ENCODE results near the gene CRX.
"Not testable (repeated sequence)": the region's sequence is repeated elsewhere in the genome, so short reads cannot be mapped to it uniquely, and the experiment has no call there.

Gene CRX

DNA sequence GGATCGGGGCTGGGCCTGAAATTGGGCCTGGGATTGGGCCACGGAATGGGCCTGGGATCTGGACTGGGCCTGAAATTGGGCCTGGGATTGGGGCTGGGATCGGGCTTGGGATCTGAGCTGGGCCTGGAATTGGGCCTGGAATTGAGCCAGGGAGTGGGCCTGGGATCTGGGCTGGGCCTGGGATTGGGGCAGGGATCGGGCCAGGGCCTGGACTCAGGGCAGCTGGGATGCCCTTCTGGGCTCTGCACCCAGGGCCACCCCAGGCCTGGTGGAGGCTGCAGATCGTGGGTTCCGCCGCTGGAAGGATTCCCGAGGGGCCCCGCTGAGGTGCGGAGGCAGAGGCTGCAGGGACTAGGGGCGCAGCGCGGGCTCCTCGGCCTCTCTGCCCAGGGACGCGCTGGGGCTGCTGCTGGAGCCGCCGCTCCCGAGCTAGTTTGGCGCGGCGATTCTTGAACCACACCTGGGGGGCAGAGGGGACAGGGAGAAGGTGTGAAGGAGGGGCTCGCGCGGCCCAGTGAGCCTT lies 19.2 kb upstream of the CRX start:
- DNase-seq = peak in 3 of 10 donors; percentile 39 to 77 (median 62)
- intact Hi-C loops (cut with DNase I) = no loop called here

DNA sequence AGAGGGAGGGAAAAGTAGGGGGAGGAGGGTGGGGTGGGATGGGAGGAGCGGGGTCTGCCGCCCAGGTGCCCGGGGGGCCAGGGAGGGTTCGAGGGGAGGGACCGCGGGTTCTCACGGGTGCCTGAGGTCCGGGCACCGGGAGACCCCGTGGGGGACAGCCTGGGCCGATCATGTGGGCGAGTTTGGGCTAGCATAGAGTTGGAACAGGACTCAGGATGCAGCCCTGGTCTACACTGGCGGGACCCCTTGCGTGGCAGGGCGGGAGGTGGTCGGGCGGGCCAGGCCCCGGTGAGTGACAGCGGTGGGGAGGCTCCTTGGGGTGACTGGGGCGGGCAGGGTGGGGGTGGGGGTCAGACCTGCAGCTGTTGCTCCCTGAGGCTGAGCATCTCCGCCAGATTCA lies 18.6 kb upstream of the CRX start:
- peak in 1 of 10 donors; percentile 4 for DNase-seq
- intact Hi-C loops (cut with DNase I) = not testable (repeated sequence)

DNA sequence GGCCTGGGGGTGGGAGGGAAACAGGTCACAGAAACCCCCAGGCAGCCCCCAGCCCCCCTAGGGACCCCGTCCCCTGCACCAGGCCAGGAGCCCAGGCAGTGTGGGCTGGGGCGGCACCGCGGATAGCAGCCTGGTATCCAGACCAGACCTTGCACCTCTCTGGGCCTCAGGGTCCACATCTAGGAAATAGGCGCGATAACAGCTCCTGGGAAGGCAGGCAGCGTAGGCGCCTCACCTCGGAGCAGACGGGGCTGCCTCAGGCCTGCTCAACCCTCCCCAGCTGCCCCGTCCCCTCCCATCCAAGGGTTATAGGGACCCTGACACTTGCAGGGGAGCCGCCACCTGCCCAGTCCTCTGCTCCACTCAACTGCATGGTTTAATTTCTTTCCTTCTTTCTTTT lies 18.1 kb upstream of the CRX start:
- intact Hi-C loops (cut with DNase I) = not testable (repeated sequence)
- peak in 2 of 10 donors; percentile 25 to 50 for DNase-seq

DNA sequence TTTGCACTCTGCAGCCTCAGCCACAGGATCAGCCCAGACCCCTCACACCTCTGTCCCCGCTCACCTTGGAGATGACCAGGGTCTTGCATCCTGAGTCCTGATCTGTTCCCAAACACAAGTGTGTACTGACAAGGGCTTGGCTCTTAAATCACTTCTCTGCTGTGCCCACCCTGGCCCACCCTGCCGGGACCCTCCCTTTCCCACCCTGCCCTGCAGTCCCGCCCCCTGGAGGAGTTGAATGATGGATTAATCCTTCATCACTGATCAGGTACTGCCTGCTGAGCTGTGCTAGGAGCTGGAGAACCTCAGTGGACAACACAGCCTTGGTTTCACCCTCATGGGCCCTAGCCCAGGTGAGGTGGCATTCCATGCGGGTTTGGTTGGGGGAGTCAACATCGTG lies 17.3 kb upstream of the CRX start, which contains the start of gene TPRX1:
TSS of gene TPRX1 (minus strand) at position 101 of the 400 bp plus-strand sequence. CDS start at position 89, 12 bp downstream.
- peak in 2 of 10 donors; percentile 19 to 29 for DNase-seq
- intact Hi-C loops (cut with DNase I) = not testable (repeated sequence)

DNA sequence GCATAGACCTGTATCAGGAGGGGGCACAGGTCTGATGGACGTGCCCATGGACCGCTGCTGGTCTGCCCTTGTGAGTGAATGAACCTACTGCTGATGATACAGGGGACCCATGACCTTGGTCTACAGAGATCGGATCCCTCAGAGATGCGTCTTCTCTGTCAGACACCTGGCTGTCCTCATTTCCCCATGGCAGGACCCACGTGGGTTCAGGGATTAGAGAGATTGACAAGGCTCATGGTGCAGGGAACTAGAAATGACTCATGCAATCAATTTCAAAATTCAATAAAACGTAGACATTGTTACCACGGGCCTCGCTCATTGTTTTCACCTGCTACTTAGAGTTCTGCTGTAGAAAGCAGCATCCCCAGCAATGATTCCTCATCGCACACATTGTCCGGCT lies 16.4 kb upstream of the CRX start:
- intact Hi-C loops (cut with DNase I) = no loop called here
- DNase-seq = peak in 2 of 10 donors; percentile 12 to 18

DNA sequence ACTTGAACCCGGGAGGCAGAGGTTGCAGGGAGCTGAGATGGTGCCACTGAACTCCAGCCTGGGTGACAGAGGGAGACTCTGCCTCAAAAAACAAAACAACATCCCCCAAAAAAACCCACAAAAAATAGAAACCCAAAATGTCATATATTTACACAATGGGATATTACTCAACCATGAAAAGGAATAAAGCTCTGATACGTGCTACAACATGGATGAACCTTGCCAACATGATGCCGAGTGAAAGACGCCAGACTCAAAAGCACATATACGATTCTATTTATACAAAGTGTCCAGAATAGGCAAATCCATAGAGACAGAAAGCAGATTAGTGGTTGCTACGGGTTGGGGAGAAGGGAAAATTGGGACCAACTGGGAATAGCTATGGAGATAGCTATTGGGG lies 15.3 kb upstream of the CRX start:
- intact Hi-C loops (cut with DNase I) = no loop called here
- no peak for DNase-seq

DNA sequence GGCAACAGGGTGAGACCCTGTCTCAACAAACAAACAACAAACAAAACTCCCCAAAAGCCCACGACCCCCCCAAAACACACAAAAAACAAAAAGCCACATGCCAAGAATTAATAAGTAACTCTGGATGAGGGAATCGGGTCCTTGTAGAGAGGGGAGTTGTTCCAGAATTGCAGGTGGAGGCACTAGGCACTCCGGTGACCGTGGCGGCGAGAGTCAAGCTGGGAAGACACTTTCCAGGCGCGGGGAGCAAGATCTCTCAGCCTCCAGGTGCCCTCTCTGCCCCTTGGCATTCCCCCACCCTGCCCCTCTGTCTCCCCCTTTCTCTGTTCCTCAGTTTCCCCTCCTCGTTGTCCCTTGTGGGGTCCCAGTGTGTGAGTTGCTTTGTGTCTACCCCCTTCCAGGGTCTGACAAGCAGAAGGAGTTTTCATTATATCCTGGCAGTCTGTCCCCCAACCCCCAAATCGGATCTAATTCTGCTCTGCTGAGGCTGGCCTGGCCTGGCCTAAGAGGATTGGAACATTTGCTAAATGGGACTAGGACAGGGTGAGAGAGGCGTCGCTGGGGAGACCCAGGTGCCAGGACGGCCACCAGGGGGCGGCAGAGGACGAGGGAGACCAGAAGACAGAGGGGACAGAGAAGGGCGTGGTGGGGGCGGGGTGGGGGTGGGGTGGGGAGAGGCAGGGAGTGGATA lies 8.3 kb upstream of the CRX start:
- DNase-seq = peak in 7 of 10 donors; percentile 38 to 88 (median 62)
- intact Hi-C loops (cut with DNase I) = loop anchor here (10.0 kb wide), 1 partner anchor 51 kb away; no protein-coding TSS in a partner anchor

DNA sequence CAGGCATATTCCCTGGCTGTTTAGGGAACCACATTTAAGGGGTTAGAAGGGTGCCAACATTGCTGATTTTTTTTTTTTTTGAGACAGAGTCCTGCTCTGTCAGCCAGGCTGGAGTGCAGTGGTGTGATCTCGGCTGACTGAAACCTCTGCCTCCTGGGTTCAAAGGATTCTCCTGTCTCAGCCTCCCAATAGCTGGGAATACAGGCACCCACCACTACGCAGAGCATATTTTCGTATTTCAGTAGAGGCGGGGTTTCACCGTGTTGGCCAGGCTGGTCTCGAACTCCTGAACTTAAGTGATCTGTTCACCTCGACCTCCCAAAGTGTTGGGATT lies 7.8 kb upstream of the CRX start:
- intact Hi-C loops (cut with DNase I) = loop anchor here (10.0 kb wide), 1 partner anchor 51 kb away; no protein-coding TSS in a partner anchor
- DNase-seq = peak in 1 of 10 donors; percentile 7

DNA sequence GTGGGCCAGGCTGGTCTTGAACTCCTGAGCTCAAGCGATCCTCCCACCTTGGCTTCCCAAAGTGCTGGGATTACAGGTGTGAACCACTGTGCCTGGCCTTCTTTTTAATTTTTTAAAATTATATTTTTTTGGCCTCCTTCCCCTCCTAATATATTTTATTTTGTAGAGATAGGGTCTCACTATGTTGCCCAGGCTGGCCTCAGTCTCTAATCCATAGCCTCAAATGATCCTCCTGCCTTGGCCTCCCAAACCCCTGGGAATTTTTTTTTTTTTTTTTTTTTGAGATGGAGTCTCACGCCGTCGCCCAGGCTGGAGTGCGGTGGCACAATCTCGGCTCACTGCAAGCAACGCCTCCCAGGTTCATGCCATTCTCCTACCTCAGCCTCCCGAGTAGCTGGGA lies 5.5 kb upstream of the CRX start:
- DNase-seq = peak in 1 of 10 donors; percentile 14
- intact Hi-C loops (cut with DNase I) = loop anchor here (10.0 kb wide), 1 partner anchor 49 kb away; no protein-coding TSS in a partner anchor

DNA sequence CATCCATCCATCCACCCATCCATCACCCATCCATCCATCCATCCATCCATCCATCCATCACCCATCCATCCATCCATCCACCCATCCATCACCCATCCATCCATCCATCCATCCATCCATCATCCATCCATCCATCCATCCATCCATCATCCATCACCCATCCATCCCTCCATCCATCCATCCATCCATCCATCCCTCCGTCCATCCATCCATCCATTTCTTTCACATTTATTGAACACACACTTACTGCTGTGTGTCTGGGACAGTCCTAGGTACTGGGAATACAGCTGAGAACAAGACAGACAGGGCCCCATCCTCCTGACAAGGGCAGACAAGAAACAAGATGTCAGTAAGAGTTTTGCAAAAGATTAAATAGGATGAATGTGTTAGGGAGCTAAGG lies 3.5 kb upstream of the CRX start:
- not testable (repeated sequence) for DNase-seq
- intact Hi-C loops (cut with DNase I) = loop anchor here (10.0 kb wide), 1 partner anchor 47 kb away; no protein-coding TSS in a partner anchor

DNA sequence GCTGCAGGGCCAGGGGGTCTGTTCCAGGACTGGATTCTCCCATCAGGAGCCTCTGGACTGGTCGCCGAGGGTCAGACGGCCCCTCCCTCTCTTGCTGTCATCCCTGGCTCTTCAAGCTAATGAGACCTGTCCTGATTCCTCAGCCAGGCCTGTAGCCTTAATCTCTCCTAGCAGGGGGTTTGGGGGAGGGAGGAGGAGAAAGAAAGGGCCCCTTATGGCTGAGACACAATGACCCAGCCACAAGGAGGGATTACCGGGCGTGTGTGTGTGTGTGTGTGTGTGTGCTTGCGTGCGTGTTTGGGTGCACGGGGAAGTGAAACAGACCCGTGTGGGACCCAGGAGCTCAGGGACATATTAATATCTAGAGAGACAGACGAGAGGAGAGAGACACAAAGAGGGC lies 1.9 kb upstream of the CRX start:
- intact Hi-C loops (cut with DNase I) = loop anchor here (10.0 kb wide), 1 partner anchor 45 kb away; no protein-coding TSS in a partner anchor
- peak in 1 of 10 donors; percentile 42 for DNase-seq

DNA sequence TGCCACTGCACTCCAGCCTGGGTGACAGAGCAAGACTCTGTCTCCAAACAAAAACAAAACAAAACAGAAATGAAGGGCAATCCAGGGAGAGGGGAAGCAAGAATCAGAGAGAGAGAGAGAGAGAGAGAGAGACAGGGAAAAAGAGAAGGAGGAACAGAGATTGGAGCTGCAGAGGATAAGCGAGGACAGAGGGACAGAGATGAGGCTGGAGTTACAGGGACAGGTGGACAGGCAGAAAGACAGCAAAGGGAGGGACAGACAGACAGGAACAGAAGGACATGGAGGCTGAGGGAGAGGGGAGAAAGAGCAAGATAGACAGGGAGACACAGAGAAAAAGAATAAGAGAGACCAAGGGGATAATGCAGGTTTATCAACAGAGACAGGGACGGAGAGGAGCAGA lies 1.3 kb upstream of the CRX start:
- DNase-seq = no peak
- intact Hi-C loops (cut with DNase I) = no loop called here

DNA sequence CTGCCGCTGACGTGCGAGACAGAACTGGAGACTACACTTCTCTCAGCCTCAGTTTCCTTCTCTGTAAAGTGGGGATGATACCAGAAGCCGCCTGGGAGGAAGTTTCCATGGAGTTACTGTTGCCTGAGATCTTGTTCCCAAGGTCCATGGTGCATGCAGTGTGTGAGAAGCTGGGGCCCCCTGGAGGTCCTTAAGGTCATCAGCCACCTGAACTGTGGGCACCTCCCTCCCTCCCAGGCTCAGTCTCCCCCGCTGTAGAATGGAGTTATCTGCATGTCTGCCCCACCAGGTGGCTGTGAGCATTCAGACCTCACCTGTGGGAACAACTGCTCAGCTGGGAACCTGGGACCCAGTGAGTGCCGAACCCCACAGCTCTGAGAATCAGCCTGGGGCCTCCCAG lies 2.7 kb downstream of the CRX start:
- peak in 2 of 10 donors; percentile 19 to 27 for DNase-seq
- intact Hi-C loops (cut with DNase I) = no loop called here

DNA sequence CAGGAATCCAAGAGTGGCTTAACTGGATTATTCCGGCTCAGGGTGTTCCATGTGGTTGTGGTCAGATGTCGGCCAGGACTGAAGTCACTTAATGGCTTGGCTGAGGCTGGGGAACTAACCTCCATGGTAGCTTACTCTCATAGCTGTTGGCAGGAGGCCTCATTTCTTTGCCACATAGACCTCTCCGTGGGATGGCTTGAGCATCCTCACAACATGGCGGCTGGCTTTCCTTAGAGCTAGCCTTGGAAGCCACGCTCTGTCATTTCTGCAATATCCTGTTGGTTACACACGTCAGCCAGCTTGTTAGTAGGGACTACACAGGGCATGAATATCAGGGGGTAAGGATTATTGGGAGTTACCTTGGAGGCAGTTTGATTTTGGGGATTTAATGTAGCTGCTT lies 5.1 kb downstream of the CRX start:
- DNase-seq = no peak
- intact Hi-C loops (cut with DNase I) = no loop called here

DNA sequence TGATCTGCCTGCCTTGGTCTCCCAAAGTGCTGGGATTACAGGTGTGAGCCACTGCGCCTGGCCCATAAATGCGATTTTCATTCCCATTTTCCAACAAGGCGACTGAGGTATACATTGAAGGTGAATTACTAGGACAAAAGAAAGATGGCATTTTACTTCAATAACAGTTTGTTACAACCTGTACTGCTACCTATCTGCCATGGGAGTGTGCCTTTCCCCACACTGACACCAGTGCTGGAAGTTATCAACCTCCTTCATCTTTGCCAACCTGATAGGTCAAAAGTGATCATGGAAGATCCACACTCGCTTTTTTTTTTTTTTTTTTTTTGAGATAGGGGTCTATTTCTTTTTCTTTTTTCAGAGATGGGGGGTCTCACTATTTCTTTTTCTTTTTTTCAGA lies 11.0 kb downstream of the CRX start:
- intact Hi-C loops (cut with DNase I) = no loop called here
- DNase-seq = peak in 2 of 10 donors; percentile 3 to 21

DNA sequence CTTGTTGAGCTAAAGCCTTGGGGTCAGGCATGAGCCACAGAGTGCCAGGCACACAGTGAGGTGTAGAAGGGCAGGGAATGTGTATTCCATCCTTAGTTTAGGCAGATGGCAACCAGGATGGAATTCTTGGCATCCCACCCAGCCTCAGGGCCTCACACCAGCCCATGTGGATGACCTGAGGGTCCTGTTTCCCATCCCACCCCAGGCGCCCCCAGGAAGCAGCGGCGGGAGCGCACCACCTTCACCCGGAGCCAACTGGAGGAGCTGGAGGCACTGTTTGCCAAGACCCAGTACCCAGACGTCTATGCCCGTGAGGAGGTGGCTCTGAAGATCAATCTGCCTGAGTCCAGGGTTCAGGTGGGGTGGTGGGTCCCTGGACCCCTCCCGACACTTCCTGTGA lies 14.3 kb downstream of the CRX start:
- intact Hi-C loops (cut with DNase I) = no loop called here
- DNase-seq = peak in 2 of 10 donors; percentile 61

DNA sequence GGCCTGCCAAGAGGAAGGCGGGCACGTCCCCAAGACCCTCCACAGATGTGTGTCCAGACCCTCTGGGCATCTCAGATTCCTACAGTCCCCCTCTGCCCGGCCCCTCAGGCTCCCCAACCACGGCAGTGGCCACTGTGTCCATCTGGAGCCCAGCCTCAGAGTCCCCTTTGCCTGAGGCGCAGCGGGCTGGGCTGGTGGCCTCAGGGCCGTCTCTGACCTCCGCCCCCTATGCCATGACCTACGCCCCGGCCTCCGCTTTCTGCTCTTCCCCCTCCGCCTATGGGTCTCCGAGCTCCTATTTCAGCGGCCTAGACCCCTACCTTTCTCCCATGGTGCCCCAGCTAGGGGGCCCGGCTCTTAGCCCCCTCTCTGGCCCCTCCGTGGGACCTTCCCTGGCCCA lies 17.7 kb downstream of the CRX start:
- intact Hi-C loops (cut with DNase I) = no loop called here
- DNase-seq = peak in 1 of 10 donors; percentile 35

DNA sequence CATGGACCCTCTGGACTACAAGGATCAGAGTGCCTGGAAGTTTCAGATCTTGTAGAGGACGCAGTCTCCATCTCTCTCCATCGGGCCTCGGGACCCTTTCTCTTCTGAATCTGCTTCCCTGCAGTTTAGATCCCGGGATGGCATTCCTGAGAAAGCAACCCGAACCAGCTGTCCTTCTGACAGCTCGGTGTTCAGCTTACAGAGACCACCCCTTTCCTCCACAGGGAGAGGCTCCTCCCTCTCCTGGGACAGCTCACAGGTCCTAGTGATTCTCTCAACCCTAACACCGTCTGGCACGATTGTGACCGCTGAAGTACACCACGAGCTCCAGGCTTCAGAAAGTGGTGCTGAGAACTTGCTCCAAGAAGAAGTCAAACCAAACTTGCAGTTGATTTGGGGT lies 18.2 kb downstream of the CRX start:
- DNase-seq = peak in 2 of 10 donors; percentile 6 to 35
- intact Hi-C loops (cut with DNase I) = no loop called here

DNA sequence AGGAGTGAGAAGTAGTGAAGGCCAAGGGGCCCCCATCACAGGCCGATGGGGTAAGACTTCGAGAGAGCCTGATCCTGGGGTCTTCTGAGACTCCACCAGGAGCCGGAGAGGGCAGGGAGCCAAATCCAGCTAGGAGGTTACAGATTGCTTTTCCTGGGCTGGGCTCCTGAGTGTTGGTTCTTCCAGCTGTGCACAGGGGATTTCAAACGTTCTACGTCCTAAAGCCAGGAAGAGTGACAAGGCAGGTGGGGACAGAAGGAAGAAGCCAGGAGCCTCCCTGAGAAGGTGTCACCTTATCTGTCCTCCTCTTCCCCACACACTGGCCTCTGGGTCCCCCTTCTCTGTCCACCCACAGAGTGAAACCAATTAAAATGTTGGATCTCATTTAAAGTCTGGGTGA lies 21.2 kb downstream of the CRX start:
- intact Hi-C loops (cut with DNase I) = no loop called here
- DNase-seq = peak in 1 of 10 donors; percentile 38

DNA sequence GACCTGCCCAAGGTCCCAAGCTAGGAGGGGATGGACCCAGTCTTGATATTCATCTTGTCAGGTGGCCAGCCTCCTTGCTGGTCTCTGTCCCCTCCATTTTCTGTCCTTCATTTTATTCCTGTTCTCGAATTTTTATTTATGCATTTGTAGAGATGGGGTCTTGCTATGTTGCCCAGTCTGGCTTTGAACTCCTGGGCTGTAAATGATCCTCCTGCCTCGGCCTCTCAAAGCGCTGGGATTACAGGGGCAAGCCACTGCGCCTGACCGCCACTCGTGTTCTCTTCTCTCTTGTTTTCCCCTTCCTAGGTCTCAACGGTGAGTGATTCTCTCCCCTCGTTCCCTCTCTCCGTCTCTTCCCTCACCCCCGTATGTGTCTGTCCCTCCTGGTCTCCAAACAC lies 26.7 kb downstream of the CRX start:
- intact Hi-C loops (cut with DNase I) = no loop called here
- peak in 1 of 10 donors; percentile 14 for DNase-seq

DNA sequence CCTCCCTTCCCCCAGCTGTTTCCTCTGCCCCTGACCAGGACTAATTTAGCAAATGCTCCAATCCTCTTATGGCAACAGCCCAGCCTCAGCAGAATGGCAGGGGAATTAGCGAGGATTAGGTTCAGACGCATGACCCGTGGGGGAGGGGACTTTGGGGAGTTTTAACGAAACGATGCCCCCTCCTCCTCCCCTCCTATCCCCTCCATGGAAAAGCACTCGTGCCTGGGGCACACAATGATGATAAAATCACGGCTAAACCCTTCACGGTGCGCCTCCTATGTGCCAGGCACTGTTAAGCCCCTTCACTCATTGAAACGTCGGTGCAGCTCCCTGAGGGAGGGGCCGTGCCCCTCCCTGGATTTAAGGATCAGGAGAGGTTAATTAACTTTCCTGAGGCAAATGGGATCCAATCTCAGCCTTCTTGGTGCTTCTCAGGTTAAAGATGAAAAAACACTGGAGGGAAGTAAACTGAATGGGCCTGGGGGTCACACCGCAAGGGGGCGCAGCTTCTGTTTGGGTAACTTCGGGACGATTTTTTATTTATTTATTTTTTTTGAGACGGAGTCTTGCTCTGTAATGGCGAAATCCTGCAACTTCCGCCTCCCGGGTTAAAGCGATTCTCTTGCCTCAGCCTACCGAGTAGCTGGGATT lies 27.2 kb downstream of the CRX start:
- peak in 1 of 10 donors; percentile 52 for DNase-seq

More for the DNA sequence above, 27.2 kb downstream of the CRX start:
- intact Hi-C loops (cut with DNase I) = no loop called here
